ENCODE results near the gene ZNF724. TPM values are rescaled to one million over a fixed set of nuclear protein-coding genes. Genes with fewer than 3 reads are reported as not detected.

ZNF724 gene
- total and polyA plus RNA-seq, 2 of the 13 experiments (the other 11 are each of a cell fraction or from before 2014, with no cell fraction given) = 1.5 to 15.0 TPM

DNA sequence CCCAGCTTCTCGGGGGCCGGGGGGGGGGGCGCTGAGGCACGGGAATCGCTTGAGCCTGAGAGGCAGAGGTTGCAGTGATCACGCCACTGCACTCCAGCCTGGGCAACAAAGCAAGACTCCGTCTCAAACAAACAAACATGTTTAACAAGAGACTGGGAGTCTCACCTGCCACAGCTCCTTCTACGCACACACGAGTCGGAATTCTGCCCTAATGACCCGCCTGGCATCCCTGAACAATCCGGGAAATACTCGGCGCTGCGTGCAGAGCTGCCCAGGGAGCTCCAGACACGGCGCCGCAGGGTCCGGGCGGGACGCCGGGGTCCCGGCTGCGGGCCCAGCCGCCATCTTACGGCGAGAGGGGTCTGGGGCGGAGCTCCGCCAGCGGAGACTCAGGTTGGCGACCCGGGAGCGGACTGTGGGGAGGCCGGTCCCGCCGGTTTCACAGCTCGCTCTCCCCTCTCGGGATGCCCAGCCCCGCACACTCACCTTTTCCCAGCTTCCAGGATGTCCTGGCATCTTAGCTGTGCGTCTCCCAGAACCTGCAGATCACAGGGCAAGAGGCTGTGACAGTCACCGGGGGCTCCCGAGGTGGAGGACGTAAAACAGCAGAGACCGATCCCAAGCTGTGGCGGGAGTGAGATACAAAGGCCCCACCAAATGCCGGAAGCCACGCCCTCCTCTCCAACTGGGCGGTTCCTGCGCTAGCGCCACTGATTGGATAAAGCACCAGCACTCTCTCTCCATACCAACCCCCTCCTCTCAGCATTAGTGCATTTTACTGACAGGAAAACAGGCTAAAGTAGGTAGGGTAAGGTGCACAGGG, 23.6 kb upstream of the ZNF724 start (continued):
- TF ChIP-seq ZBTB40 (IDR thresholded peaks at IDR 0.05) = no peak
- peak; percentile 71 for TF ChIP-seq ZBTB40 (CRISPR knock-in tag; IDR thresholded peaks at IDR 0.05)
- TF ChIP-seq MAFG (CRISPR knock-in tag; IDR thresholded peaks at IDR 0.05) = no peak
- TF ChIP-seq ZNF589 (CRISPR knock-in tag; conservative IDR thresholded peaks at IDR 0.05) = no peak
- TF ChIP-seq, protein P1, sequence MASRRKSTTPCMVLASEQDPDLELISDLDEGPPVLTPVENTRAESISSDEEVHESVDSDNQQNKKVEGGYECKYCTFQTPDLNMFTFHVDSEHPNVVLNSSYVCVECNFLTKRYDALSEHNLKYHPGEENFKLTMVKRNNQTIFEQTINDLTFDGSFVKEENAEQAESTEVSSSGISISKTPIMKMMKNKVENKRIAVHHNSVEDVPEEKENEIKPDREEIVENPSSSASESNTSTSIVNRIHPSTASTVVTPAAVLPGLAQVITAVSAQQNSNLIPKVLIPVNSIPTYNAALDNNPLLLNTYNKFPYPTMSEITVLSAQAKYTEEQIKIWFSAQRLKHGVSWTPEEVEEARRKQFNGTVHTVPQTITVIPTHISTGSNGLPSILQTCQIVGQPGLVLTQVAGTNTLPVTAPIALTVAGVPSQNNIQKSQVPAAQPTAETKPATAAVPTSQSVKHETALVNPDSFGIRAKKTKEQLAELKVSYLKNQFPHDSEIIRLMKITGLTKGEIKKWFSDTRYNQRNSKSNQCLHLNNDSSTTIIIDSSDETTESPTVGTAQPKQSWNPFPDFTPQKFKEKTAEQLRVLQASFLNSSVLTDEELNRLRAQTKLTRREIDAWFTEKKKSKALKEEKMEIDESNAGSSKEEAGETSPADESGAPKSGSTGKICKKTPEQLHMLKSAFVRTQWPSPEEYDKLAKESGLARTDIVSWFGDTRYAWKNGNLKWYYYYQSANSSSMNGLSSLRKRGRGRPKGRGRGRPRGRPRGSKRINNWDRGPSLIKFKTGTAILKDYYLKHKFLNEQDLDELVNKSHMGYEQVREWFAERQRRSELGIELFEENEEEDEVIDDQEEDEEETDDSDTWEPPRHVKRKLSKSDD (CRISPR knock-in tag; IDR thresholded peaks at IDR 0.05; ENCODE audit: low read depth) = no peak
- no peak for TF ChIP-seq NR3C1 (CRISPR knock-in tag; IDR thresholded peaks at IDR 0.05)
- TF ChIP-seq KLF9 (CRISPR knock-in tag; IDR thresholded peaks at IDR 0.05; ENCODE audit: low read depth) = no peak
- TF ChIP-seq, protein P2, sequence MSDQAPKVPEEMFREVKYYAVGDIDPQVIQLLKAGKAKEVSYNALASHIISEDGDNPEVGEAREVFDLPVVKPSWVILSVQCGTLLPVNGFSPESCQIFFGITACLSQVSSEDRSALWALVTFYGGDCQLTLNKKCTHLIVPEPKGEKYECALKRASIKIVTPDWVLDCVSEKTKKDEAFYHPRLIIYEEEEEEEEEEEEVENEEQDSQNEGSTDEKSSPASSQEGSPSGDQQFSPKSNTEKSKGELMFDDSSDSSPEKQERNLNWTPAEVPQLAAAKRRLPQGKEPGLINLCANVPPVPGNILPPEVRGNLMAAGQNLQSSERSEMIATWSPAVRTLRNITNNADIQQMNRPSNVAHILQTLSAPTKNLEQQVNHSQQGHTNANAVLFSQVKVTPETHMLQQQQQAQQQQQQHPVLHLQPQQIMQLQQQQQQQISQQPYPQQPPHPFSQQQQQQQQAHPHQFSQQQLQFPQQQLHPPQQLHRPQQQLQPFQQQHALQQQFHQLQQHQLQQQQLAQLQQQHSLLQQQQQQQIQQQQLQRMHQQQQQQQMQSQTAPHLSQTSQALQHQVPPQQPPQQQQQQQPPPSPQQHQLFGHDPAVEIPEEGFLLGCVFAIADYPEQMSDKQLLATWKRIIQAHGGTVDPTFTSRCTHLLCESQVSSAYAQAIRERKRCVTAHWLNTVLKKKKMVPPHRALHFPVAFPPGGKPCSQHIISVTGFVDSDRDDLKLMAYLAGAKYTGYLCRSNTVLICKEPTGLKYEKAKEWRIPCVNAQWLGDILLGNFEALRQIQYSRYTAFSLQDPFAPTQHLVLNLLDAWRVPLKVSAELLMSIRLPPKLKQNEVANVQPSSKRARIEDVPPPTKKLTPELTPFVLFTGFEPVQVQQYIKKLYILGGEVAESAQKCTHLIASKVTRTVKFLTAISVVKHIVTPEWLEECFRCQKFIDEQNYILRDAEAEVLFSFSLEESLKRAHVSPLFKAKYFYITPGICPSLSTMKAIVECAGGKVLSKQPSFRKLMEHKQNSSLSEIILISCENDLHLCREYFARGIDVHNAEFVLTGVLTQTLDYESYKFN (CRISPR knock-in tag; conservative IDR thresholded peaks at IDR 0.05) = no peak; the same call in 1 of the 2 replicates
- TF ChIP-seq REXO4 (CRISPR knock-in tag; IDR thresholded peaks at IDR 0.05; ENCODE audit: borderline replicate concordance) = no peak
- TF ChIP-seq POGZ (CRISPR knock-in tag; IDR thresholded peaks at IDR 0.05) = peak; percentile 46
